ENCODE measurements around the gene SGO1. TPM values are rescaled to one million over a fixed set of nuclear protein-coding genes. Genes with fewer than 3 reads are reported as not detected.
A peak's percentile ranks its signal among the peaks of the same experiment; 100 is the strongest.

SGO1 gene
- total RNA-seq, 6 donors from 2014 or later = 0.49 to 0.91 (median 0.59) TPM; not detected in 2

DNA sequence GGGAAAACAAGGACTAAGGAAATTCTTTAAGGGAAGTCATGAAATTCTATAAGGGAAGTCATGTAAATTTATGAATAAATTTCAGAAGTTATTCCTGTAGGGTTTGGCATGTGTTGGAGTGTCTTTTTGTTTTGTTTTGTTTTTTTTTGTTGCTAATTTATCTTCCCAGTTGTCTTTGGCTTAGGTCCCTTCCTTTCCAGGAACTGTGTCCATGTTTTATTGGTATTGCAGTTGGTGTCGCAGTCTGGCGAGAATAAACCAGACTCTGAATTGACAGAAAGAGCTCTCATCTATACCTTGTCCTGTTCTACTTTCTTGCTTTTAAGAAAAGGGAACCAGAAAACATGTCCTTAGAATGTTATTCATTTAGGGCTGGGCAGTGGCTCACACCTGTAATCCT, 57.6 kb downstream of the SGO1 start:
- TF ChIP-seq POLR2AphosphoS5 (IDR thresholded peaks at IDR 0.05) (no peak), POLR2A (IDR thresholded peaks at IDR 0.05) (no peak), CTCF (IDR thresholded peaks at IDR 0.05) (no peak), EP300 (IDR thresholded peaks at IDR 0.05) (no peak)
- ATAC-seq (ENCODE audit: low FRiP score in 2 of 2) (no peak), DNase-seq (no peak)
- Histone ChIP-seq H3K36me3 (peaks cover 0 to 44% (median 8%) of the 10 kb centered on the region in 4 donors), H3K4me3 (no peak overlapping the region), H3K27ac (no peak overlapping the region), H3K4me1 (no peaks in the 10 kb centered on the region), H3K27me3 (no peaks in the 10 kb centered on the region), H3K9me3 (no peaks in the 10 kb centered on the region)
- 82 to 84% methylated on average over 2 of the region's 2 CpGs for WGBS, 2 donors

DNA sequence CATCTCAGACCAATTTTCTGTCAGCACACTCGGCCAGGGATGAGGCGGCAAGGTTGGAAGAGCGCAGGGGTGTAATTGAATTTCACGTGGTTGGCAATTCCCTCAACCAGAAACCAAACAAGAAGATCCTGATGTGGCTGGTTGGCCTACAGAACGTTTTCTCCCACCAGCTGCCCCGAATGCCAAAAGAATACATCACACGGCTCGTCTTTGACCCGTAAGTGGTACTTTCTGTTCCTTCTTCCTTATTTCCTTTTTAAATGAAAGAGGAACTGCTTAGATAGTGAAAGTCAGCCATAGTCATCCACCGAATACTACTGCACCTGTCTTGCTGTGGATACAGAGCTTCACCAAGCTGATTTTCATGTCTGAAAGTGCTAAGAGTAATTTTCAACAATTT, 60.1 kb downstream of the SGO1 start:
- H3K36me3 ChIP-seq = peaks cover 5 to 56% (median 14%) of the 10 kb centered on the region in 4 donors
- no peaks in the 10 kb centered on the region for H3K9me3 ChIP-seq
- DNase-seq (no peak), ATAC-seq (ENCODE audit: low FRiP score in 2 of 2) (peak; percentile 59 to 80)
- H3K27me3 ChIP-seq = no peaks in the 10 kb centered on the region
- WGBS, 2 donors = 77 to 79% methylated on average over 10 of the region's 10 CpGs
- TF ChIP-seq EP300 (IDR thresholded peaks at IDR 0.05) (no peak), POLR2AphosphoS5 (IDR thresholded peaks at IDR 0.05) (no peak), CTCF (IDR thresholded peaks at IDR 0.05) (no peak), POLR2A (IDR thresholded peaks at IDR 0.05) (no peak)
- H3K27ac ChIP-seq = no peak overlapping the region
- no peak overlapping the region for H3K4me3 ChIP-seq
- H3K4me1 ChIP-seq = no peaks in the 10 kb centered on the region

DNA sequence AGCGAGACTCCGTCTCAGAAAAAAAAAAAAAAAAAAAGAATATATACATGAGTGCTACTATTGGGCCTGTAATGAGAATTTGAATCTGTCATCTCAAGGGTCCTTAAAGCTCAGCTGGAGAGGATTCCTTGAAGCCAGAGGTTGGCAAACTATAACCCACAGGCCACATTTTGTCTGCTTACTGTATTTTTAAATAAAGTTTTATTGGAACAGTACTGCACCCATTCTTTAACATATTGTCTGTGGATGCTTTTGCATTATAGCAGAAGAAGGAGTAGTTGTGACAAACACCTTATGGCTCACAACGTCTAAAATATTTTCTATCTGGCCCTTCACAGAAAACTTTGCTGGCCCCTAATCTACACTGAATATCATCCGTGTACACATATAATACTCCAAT, 60.7 kb downstream of the SGO1 start:
- ATAC-seq (ENCODE audit: low FRiP score in 2 of 2) (no peak), DNase-seq (no peak)
- H3K27ac ChIP-seq = no peak overlapping the region
- H3K4me1 ChIP-seq = no peaks in the 10 kb centered on the region
- 98% methylated on average over 4 of the region's 4 CpGs for WGBS, 2 donors
- no peak overlapping the region for H3K4me3 ChIP-seq
- H3K27me3 ChIP-seq = no peaks in the 10 kb centered on the region
- H3K36me3 ChIP-seq = peaks cover 5 to 60% (median 17%) of the 10 kb centered on the region in 4 donors
- no peak for TF ChIP-seq EP300 (IDR thresholded peaks at IDR 0.05)
- no peak for TF ChIP-seq POLR2AphosphoS5 (IDR thresholded peaks at IDR 0.05)
- no peak for TF ChIP-seq CTCF (IDR thresholded peaks at IDR 0.05)
- TF ChIP-seq POLR2A (IDR thresholded peaks at IDR 0.05) = no peak
- no peaks in the 10 kb centered on the region for H3K9me3 ChIP-seq

GRCh38 chr3:20123131-20123652, 62.8 kb downstream of the SGO1 start:
- H3K4me1 ChIP-seq = no peaks in the 10 kb centered on the region
- H3K9me3 ChIP-seq = no peaks in the 10 kb centered on the region
- H3K4me3 ChIP-seq = no peak overlapping the region
- TF ChIP-seq EP300 (IDR thresholded peaks at IDR 0.05) (no peak), POLR2AphosphoS5 (IDR thresholded peaks at IDR 0.05) (no peak), CTCF (IDR thresholded peaks at IDR 0.05) (no peak), POLR2A (IDR thresholded peaks at IDR 0.05) (no peak)
- peaks cover 5 to 62% (median 19%) of the 10 kb centered on the region in 4 donors for H3K36me3 ChIP-seq
- 92 to 94% methylated on average over 2 of the region's 2 CpGs for WGBS, 2 donors
- H3K27me3 ChIP-seq = no peaks in the 10 kb centered on the region
- DNase-seq (no peak), ATAC-seq (ENCODE audit: low FRiP score in 2 of 2) (no peak)
- no peak overlapping the region for H3K27ac ChIP-seq

- peaks cover 5 to 52% (median 16%) of the 10 kb centered on the region in 4 donors for H3K36me3 ChIP-seq
- WGBS, 2 donors = 87 to 93% methylated on average over 3 of the region's 3 CpGs
- no peak overlapping the region for H3K4me3 ChIP-seq
Measured at GRCh38 chr3:20121088-20121487, 64.9 kb downstream of the SGO1 start.

More at GRCh38 chr3:20121088-20121487, 64.9 kb downstream of the SGO1 start:
- Histone ChIP-seq H3K27ac (no peak overlapping the region), H3K4me1 (no peaks in the 10 kb centered on the region), H3K9me3 (no peaks in the 10 kb centered on the region), H3K27me3 (no peaks in the 10 kb centered on the region)
- DNase-seq (no peak), ATAC-seq (ENCODE audit: low FRiP score in 2 of 2) (no peak)
- TF ChIP-seq POLR2AphosphoS5 (IDR thresholded peaks at IDR 0.05) = no peak
- TF ChIP-seq EP300 (IDR thresholded peaks at IDR 0.05) = no peak
- TF ChIP-seq POLR2A (IDR thresholded peaks at IDR 0.05) = no peak
- TF ChIP-seq CTCF (IDR thresholded peaks at IDR 0.05) = no peak
